ENCODE data around the gene NCOA1.
"Not testable (repeated sequence)": the region's sequence is repeated elsewhere in the genome, so short reads cannot be mapped to it uniquely, and the experiment has no call there.

NCOA1 gene

DNA sequence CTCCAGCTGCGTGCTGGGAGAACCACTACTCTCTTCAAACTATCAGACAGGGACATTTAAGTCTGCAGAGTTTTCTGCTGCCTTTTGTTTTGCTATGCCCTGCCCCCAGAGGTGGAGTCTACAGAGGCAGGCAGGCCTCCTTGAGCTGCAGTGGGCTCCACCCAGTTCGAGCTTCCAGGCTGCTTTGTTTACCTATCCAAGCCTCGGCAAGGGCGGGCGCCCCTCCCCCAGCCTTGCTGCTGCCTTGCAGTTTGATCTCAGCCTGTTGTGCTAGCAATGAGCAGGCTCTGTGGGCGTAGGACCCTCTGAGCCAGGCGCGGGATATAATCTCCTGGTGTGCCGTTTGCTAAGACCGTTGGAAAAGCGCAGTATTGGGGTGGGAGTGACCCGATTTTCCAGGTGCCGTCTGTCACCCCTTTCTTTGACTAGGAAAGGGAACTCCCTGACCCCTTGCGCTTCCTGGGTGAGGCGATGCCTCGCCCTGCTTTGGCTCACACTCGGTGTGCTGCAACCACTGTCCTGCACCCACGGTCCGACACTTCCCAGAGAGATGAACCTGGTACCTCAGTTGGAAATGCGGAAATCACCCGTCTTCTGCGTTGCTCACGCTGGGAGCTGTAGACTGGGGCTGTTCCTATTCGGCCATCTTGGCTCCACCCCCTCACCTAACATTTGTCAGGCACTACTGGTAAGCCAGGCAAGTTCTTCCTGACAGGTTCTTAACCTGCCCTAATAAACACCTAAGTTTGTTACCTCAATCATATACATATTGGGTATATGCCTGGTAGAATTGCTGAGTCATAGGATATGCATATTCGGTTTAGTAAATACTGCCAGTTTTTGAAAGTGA lies 315.0 kb downstream of the NCOA1 start:
- DNase-seq: not testable (repeated sequence)

DNA sequence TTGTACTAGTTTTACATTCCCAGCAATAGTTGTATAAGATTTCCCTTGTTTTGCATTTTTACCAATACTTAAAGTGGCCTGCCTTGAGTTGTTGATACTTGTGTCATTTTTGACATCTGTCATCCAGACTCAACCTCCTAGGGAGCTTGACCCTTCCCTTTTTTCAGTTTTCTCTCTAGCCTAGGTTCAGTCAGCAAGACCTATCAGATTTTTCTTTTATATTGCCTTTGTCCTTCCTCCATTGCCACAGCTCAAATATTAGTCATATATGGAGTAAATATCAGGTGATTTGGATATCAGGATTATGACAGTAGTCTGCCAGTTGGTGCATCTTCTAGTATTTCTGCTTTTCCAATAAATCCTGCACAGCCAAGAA lies 315.6 kb downstream of the NCOA1 start:
- DNase-seq: no peak

- DNase-seq: no peak
Observed at GRCh38 chr2:24809316-24810007, 318.4 kb downstream of the NCOA1 start.

GRCh38 chr2:24813691-24814137 lies 322.7 kb downstream of the NCOA1 start:
- no peak for DNase-seq

DNA sequence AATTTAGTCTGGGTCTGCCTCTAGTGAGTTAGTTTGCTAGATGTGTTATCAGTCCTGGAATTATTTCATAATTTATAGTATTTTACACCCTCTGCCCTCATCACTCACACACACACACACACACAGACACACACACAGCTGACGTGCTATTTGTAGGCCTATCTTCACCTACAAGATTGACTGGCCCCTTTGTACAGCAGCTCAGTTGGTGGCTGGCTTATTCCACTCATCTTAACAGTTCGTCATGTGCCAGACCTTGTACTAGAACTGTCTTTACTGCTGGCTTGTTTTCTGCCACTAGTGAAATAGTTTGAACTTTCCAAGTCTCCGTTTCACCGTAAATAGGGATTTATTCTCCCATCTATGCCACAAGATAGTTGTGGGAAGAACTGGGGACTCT lies 323.5 kb downstream of the NCOA1 start:
- no peak for DNase-seq

DNA sequence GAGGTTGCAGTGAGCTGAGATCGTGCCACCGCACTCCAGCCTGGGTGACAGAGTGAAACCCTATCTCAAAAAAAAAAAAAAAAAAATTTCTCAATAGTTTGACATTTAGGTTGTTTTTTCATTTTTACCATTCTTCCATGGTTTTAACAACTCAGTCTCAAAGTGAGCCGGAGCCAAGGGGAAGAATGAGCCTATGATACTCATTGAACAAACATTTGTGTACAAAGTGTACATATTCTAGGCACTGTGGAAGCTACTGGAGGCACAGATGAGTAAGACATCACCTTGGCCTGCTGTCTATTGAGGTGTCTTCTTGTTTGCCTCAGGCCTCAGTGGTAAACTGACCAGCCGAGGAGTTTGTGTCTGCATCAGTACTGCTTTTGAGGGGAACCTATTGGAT lies 324.1 kb downstream of the NCOA1 start:
- DNase-seq: no peak

GRCh38 chr2:24816404-24816803 lies 325.4 kb downstream of the NCOA1 start:
- no peak for DNase-seq

- no peak for DNase-seq
Observed at GRCh38 chr2:24816884-24817283, 325.8 kb downstream of the NCOA1 start.

DNA sequence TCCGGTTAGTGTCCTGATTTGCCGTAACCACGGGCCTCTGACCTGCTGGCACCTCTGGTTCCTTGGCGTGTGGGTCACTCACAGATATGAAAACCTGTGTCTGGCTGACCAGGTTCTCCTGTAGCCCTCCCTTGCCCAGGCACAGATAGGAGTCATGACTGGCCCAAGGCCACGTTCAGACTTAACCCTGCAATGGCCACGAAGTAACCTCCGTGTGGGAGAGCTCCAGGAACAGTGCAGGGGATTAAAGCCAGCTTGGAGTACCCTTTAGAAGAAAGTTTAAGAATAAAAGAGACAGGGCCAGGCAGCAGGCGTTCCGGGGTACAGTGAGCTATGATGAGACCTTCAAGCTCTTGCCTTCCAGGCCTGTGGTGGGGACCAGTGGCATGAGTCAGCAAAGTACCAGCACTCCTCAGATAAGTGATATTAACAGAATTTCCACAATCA lies 327.7 kb downstream of the NCOA1 start:
- DNase-seq: no peak

DNA sequence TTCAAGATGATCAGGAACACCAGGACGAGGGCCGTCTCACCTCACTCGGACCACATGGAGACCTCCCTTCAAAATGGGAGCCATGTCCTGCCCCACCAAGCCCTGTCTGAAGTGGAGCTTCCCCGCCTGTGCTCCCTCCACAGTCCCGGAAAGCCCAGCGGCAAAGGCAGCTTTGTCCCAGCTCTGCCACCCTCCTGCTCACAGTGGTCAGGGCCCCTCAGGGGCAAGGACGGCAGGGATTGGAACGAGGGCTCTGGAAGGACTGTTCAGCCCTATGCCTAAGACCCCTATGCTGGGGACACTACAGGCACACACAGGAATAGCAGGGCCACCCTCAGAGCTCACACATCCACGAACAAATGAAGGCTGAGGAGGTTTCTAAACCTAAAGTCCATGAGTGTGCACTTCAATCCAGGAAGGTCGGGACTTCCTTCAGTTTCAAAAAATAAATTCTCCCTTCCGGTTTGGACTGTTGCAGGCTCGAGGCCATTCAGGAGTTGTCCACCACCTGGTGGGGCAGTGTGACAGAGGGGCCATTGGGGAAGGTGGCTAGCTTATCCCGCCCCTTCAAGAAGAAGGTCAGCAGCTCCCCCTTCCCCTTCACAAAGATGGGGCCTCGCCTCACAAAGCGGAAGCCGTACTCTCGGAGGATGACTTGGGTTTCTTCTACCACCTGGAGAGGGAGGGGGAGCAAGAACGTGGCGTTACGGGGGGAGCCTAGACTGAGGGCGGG lies 328.6 kb downstream of the NCOA1 start:
- DNase-seq: no peak

DNA sequence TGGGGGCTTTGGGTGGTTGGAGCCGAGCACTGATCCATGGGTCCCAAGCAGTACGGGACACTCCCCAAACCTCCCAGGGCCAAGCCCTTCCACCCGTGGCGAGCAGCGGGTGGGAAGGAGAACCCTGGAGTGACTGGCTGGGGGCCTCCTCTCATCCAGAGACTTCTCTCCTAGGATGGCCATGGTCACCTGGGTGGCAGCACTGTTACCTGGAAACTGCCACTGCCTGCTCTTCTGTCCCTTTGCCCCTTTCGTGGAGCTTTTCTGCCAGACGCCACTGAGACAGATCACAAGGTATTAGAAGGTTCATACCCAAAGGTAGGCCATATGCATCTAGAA lies 329.1 kb downstream of the NCOA1 start:
- DNase-seq: no peak
